ACHN (cell line): Measurements from ENCODE around the gene ANKRD29.
"Not testable (repeated sequence)": the region's sequence is repeated elsewhere in the genome, so short reads cannot be mapped to it uniquely, and the experiment has no call there.

Experiments used
- DNase-seq: peaks from one replicate; pipeline ENCODE4 v3.0.0-alpha.2; 2015
- in situ Hi-C: cut with HindIII; loops from 2 replicates; pipeline ENCODE4 v1.10.0; 2017; ENCODE audit warnings: low sequenced_read_pairs, low pct_ligation_motif_present, low pct_unique_long_range_greater_than_20kb

The ANKRD29 gene

GRCh38 chr18:23627970-23628369 is 34.7 kb downstream of the ANKRD29 start:
- no peak for DNase-seq

GRCh38 chr18:23627321-23627720 is 35.4 kb downstream of the ANKRD29 start:
- in situ Hi-C loops = no loop called here
- peak; percentile 90 for DNase-seq

More at GRCh38 chr18:23627970-23628369, 34.7 kb downstream of the ANKRD29 start:
- in situ Hi-C loops = no loop called here

GRCh38 chr18:23626451-23627279 is 36.0 kb downstream of the ANKRD29 start:
- in situ Hi-C loops = no loop called here
- DNase-seq = no peak

- in situ Hi-C loops = no loop called here
- no peak for DNase-seq
These were observed 39.7 kb downstream of the ANKRD29 start for GRCh38 chr18:23623040-23623439.

- in situ Hi-C loops = no loop called here
- peak; percentile 51 for DNase-seq
These were observed 43.3 kb downstream of the ANKRD29 start for GRCh38 chr18:23619388-23619881.

GRCh38 chr18:23618862-23619387 is 43.8 kb downstream of the ANKRD29 start:
- in situ Hi-C loops = no loop called here
- peak; percentile 65 for DNase-seq

GRCh38 chr18:23617412-23618014 is 45.2 kb downstream of the ANKRD29 start:
- DNase-seq = peak; percentile 56
- in situ Hi-C loops = no loop called here

- no peak for DNase-seq
- in situ Hi-C loops = no loop called here
These were observed 46.5 kb downstream of the ANKRD29 start for GRCh38 chr18:23616258-23616657.

GRCh38 chr18:23614891-23615290 is 47.8 kb downstream of the ANKRD29 start:
- no peak for DNase-seq
- in situ Hi-C loops = no loop called here

GRCh38 chr18:23614413-23614812 is 48.3 kb downstream of the ANKRD29 start:
- in situ Hi-C loops = no loop called here
- DNase-seq = no peak

GRCh38 chr18:23613091-23613475 is 49.6 kb downstream of the ANKRD29 start:
- in situ Hi-C loops, DNase-seq: not testable (repeated sequence)

- no peak for DNase-seq
- in situ Hi-C loops = no loop called here
These were observed 50.1 kb downstream of the ANKRD29 start for GRCh38 chr18:23612434-23613090.

GRCh38 chr18:23609390-23610023 is 53.2 kb downstream of the ANKRD29 start:
- in situ Hi-C loops = no loop called here
- DNase-seq = no peak

- DNase-seq = no peak
- in situ Hi-C loops = no loop called here
These were observed 54.5 kb downstream of the ANKRD29 start for GRCh38 chr18:23608211-23608610.

- DNase-seq = no peak
- in situ Hi-C loops = no loop called here
These were observed 56.8 kb downstream of the ANKRD29 start for GRCh38 chr18:23605941-23606340.

- in situ Hi-C loops = no loop called here
- no peak for DNase-seq
These were observed 62.9 kb downstream of the ANKRD29 start for GRCh38 chr18:23599809-23600208.

GRCh38 chr18:23596183-23596582 is 66.5 kb downstream of the ANKRD29 start:
- in situ Hi-C loops = no loop called here
- no peak for DNase-seq

GRCh38 chr18:23595591-23595990 is 67.1 kb downstream of the ANKRD29 start:
- no peak for DNase-seq
- in situ Hi-C loops = no loop called here

GRCh38 chr18:23593720-23594119 is 69.0 kb downstream of the ANKRD29 start:
- peak; percentile 96 for DNase-seq
- in situ Hi-C loops = no loop called here
